AG09309 (cell line): Measurements from ENCODE around the gene SPDYA.

ENCODE experiments used
- DNase-seq: peaks from one replicate; pipeline ENCODE4 v3.0.0-alpha.2; 2010; ENCODE audit warnings: low read depth
- H3K4me3 ChIP-seq: 2 replicates; pipeline ENCODE4 v1.5.1; 2011; ENCODE audit warnings: mild to moderate bottlenecking, low read depth, low read length, moderate library complexity; ENCODE audit not compliant: control insufficient read depth
- CTCF ChIP-seq: IDR thresholded peaks from 2 replicates; pipeline ENCODE4 v1.5.1; 2011; ENCODE audit warnings: mild to moderate bottlenecking, low read depth, low read length, inconsistent platforms; ENCODE audit not compliant: insufficient read depth, control insufficient read depth; ENCODE audit errors: missing control alignments

The SPDYA gene

GRCh38 chr2:28810384-28811285 is at the start of gene SPDYA:
TSS of gene SPDYA (plus strand) at chr2:28810834. CDS start at chr2:28816015, 5,181 bp downstream.
- TF ChIP-seq CTCF, result no peak
- peak within 1 kb of the TSS; percentile 60 for H3K4me3 ChIP-seq
- DNase-seq, result no peak

GRCh38 chr2:28761420-28761819 is 49.2 kb upstream of the SPDYA start:
- no peak for TF ChIP-seq CTCF
- DNase-seq, result no peak
- H3K4me3 ChIP-seq, result no peak overlapping the region

GRCh38 chr2:28764909-28765711 is 45.5 kb upstream of the SPDYA start:
- DNase-seq, result no peak
- H3K4me3 ChIP-seq, result no peak overlapping the region
- TF ChIP-seq CTCF, result no peak

DNA sequence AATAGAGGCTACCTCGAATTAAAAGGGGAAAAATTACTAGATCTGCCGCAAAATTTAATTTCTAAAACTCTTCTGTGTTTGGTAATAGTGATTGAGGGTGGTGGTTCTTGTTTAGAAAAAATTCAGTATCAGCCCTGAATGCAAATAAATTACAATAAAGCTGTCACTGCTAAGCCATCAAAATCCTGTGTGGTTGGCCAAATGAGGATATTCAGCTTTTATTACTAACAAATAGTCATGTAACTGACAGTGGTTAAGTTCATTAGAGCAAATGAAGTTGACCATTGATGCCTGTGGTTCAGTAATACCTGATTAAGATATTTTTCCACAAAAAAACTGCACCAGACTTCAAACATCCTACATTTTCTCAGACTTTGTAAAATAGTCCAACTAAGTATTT is 44.6 kb upstream of the SPDYA start:
- DNase-seq, result no peak
- no peak for TF ChIP-seq CTCF
- H3K4me3 ChIP-seq, result no peak overlapping the region

DNA sequence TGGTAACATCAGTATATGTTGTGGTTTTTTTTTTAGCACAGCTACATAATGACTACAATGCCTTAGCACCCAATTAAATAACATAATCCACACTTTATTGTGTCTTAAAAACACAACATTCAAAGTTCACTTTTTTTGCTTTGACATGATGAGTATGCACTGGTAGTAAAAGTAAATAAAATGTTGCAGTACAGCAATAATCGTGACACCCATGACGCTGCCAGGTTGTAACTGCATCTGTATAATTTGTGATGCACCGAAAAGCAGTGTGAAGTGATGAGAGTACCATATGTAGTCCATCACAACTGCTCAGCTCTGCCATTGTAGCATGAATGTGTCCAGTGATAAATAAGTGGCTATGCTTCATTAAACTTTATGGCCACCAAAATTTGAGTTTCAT is 43.3 kb upstream of the SPDYA start:
- no peak overlapping the region for H3K4me3 ChIP-seq
- TF ChIP-seq CTCF, result no peak
- DNase-seq, result no peak

DNA sequence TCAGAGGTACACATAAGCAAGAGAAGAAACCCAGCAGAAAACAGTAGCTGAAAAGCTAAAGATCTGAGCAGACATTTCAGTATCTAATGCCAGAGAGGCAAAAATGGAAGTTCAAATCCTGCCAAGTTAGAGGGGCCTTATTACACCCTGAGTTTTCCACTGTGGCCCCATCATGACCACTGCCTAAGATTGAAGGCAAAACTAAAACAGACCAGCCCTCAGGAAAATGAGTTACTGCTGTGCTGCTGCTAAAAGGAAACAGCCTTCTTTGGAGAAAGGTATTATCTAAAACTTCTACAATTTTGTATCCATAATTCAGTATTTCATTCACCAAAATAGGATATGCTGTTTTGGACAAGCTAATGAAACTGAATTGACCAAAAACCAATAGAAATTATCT is 42.2 kb upstream of the SPDYA start:
- H3K4me3 ChIP-seq, result no peak overlapping the region
- no peak for DNase-seq
- no peak for TF ChIP-seq CTCF
